Activated naive CD8-positive, alpha-beta T cell treated with anti-CD3 and anti-CD28 coated beads, Interleukin-2, amount 50 U/mL, for 24 hours (primary cell): ENCODE results near the gene PITRM1.

Experiments used
- ATAC-seq: fragments of 150-1000 bp; cut with Tn5 transposase; one replicate; pipeline ENCODE4 v1.10.0; 2021
- DNase-seq: peaks from one replicate; pipeline ENCODE4 v3.0.0; 2021
- H3K27ac Mint-ChIP-seq: one replicate; pipeline ENCODE4 v1.8.0; 2021; ENCODE audit warnings: mild to moderate bottlenecking, mixed read lengths
- H3K27me3 Mint-ChIP-seq: one replicate; pipeline ENCODE4 v1.8.0; 2021; ENCODE audit warnings: mixed read lengths
- H3K36me3 Mint-ChIP-seq: one replicate; pipeline ENCODE4 v1.8.0; 2021; ENCODE audit warnings: low read depth, mixed read lengths
- H3K4me1 Mint-ChIP-seq: one replicate; pipeline ENCODE4 v1.8.0; 2021; ENCODE audit warnings: mixed read lengths
- H3K4me3 Mint-ChIP-seq: one replicate; pipeline ENCODE4 v1.8.0; 2021; ENCODE audit warnings: mild to moderate bottlenecking, moderate library complexity, mixed read lengths
- H3K9me3 Mint-ChIP-seq: one replicate; pipeline ENCODE4 v1.8.0; 2021; ENCODE audit warnings: mixed read lengths

PITRM1 gene

DNA sequence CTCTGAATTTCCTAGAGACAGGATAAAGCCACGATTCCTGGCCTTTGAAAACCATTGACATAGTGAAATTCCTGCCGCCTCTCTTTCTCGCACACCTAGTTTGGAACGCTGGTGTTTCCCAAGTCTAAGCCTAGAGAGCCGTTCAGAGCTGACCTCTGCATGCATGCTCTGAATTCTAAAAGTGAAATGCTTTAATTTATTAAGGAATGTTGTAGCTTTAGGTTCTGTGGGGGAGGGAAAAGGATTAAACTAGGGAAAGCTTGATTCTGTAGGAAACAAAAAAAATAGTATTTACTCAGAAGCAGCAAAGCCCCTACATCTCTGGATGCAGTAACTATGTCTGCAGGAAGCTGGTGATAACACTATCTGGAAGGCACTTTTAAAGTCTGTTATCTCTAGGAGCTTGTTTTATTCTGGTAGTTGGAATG, 78.0 kb downstream of the PITRM1 start:
- Mint-ChIP-seq H3K36me3 (peaks cover 67% of the 10 kb centered on the region), H3K27me3 (no peaks in the 10 kb centered on the region), H3K4me1 (peaks cover 75% of the 10 kb centered on the region), H3K9me3 (no peaks in the 10 kb centered on the region), H3K27ac (peak overlapping the region; percentile 95), H3K4me3 (peak overlapping the region; percentile 47)
- ATAC-seq (no peak), DNase-seq (no peak)

DNA sequence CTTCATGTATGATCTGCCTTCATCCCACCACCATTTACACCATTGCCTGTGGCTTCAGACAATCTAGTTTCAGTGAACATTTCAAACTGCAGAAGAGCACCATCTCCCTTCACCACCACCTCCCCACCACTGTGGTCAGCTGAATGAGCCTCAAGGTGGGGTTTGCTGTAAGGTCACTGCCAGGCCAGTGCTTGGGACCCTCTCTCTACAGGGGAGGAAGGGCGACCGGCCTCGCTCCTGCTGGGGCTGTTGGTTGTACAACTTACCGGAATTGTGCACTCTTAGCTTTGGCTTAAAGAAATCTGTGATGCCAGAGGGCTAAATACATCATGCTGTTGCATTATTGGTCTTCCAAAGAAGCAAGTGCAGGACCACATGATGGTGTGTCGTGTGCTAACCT, 78.6 kb downstream of the PITRM1 start:
- H3K36me3 Mint-ChIP-seq = peaks cover 65% of the 10 kb centered on the region

DNA sequence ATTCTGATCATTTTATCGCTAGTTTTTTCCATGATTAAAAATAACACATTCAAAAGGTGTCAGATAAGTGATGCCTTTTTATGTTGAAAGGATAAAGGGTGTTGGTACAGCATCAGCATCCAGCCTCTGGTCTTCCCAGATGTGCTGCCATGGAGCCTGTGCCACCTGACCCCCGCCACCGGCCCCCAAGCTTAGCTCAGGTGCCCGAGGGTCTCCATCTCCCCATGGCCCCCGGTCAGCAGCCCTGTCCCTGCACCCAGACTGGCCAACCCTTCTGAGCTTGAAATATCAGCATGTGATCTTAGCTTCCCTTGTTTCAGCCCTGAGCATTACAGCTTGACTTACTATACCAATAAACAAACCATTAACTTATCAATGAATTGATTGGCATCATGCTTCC, 80.7 kb downstream of the PITRM1 start:
- Mint-ChIP-seq H3K4me3 (peak overlapping the region; percentile 12), H3K27me3 (no peaks in the 10 kb centered on the region), H3K27ac (peak overlapping the region; percentile 95), H3K9me3 (no peaks in the 10 kb centered on the region), H3K4me1 (peaks cover 72% of the 10 kb centered on the region), H3K36me3 (peaks cover 64% of the 10 kb centered on the region)
- DNase-seq = no peak
- no peak for ATAC-seq

More for the DNA sequence above, 78.6 kb downstream of the PITRM1 start:
- H3K27ac Mint-ChIP-seq = peak overlapping the region; percentile 95
- DNase-seq (no peak), ATAC-seq (no peak)
- H3K4me3 Mint-ChIP-seq = peak overlapping the region; percentile 32
- H3K27me3 Mint-ChIP-seq = no peaks in the 10 kb centered on the region
- no peaks in the 10 kb centered on the region for H3K9me3 Mint-ChIP-seq
- peaks cover 76% of the 10 kb centered on the region for H3K4me1 Mint-ChIP-seq

DNA sequence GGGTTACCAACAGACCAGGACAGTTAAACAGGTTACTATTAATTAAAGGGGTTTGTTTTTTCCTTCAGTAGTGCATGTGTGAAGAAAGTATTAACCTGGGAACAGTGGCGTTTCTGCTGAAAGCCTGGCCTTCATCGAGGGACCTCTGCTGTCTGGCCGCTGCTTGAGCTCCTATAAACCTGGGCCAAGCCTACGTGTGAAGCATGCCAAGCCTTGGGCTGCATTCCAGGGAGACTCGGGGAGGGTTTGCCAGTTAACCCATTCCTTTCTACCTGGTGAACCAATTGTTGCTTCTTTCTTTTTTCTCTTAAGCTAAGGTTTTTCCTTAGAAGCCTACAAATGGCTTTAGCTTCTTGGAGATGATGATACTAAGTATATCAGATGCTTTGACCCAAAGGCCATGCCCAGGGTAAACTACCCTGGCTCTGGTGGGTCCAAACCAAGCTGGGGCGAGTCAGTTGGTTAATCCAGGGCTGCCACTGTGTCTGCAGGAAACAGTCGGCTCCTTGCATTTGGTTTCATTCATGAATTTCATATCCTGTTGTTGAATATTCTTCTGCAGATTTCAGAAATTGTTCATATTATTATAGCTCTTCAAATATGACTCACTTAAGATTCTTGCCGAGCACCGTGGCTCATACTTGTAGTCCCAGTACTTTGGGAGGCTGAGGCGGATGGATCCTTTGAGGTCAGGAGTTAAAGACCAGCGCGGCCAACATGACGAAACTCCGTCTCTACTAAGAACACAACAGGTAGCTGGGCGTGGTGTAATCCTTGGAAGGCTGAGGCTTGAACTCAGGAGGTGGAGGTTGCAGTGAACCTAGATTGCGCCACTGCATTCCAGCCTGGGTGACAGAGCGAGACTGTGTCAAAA, 81.4 kb downstream of the PITRM1 start:
- H3K27me3 Mint-ChIP-seq = no peaks in the 10 kb centered on the region
- peaks cover 69% of the 10 kb centered on the region for H3K4me1 Mint-ChIP-seq
- peak; percentile 26 for DNase-seq
- no peak for ATAC-seq
- peak overlapping the region; percentile 4 for H3K4me3 Mint-ChIP-seq
- peak overlapping the region; percentile 80 for H3K27ac Mint-ChIP-seq
- H3K9me3 Mint-ChIP-seq = no peaks in the 10 kb centered on the region
- peaks cover 71% of the 10 kb centered on the region for H3K36me3 Mint-ChIP-seq

DNA sequence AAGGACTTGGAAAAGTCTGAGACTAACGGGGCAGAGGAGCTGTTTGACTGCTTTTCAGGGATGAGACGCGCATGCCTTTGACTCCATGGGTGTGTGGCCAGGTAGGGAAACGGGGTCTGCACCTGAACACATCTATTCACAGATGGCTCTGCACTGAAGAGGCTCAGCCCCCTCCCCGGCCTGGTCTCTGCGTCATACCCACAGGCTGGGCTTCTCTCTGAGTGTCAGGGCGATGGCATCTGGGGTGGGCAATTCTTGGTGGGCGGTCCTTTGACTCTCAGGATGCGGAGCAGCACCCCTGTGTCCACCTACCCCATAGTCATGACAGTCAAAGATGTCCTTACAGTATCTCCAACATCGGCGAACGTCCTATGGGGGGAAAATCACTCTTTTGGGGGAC, 82.2 kb downstream of the PITRM1 start:
- no peak for DNase-seq
- Mint-ChIP-seq H3K36me3 (peaks cover 67% of the 10 kb centered on the region), H3K4me3 (no peak overlapping the region), H3K27ac (peak overlapping the region; percentile 80), H3K9me3 (no peaks in the 10 kb centered on the region), H3K4me1 (peaks cover 63% of the 10 kb centered on the region), H3K27me3 (no peaks in the 10 kb centered on the region)
- no peak for ATAC-seq
